Prostate gland (tissue), 2 donors: ENCODE measurements around the gene FASTKD1.

Experiments
- CTCF ChIP-seq, 4 experiments: fragments of 200-600 bp in 2 of 4; fragments of 450-650 bp in 2 of 4; sonication (generic) in 2 of 4; IDR thresholded peaks; 1 replicate in 3 of 4; 2 replicates in 1 of 4; pipeline ENCODE4 v1.5.1; 2016 to 2019; ENCODE audit warnings: antibody characterized with exemption in 4 of 4, mild to moderate bottlenecking in 2 of 4, moderate library complexity in 2 of 4
- POLR2A ChIP-seq: fragments of 450-650 bp; IDR thresholded peaks from one replicate; pipeline ENCODE4 v1.6.1; 2016; ENCODE audit warnings: antibody characterized with exemption, mild to moderate bottlenecking
- POLR2AphosphoS5 ChIP-seq: sonication (generic); formaldehyde crosslinking; IDR thresholded peaks from one replicate; pipeline ENCODE4 v1.6.1; 2017; ENCODE audit warnings: antibody characterized with exemption

- TF ChIP-seq CTCF (IDR thresholded peaks at IDR 0.05) (no peak), POLR2A (no peak), POLR2AphosphoS5 (no peak)
Measured at GRCh38 chr2:169623235-169623634, 49.6 kb upstream of the FASTKD1 start.
